NOMO-1 treated with DMSO at 0.1 percent for 48 hours (cell line): Measurements from ENCODE around the gene TP63.
A peak's percentile ranks its signal among the peaks of the same experiment; 100 is the strongest.
"Not testable (repeated sequence)": the region's sequence is repeated elsewhere in the genome, so short reads cannot be mapped to it uniquely, and the experiment has no call there.

Experiments
- DNase-seq: peaks from one replicate; lab custom pipeline; 2025; ENCODE audit not compliant: unreplicated experiment; lab: John Stamatoyannopoulos, UW

Gene TP63

GRCh38 chr3:189631373-189631408 is at the start of gene TP63:
Gene TP63 (plus strand): TSS chr3:189631389. CDS start chr3:189631516, 127 bp downstream.
- no peak for DNase-seq

- DNase-seq = no peak
Measured at GRCh38 chr3:189582179-189582578, 49.0 kb upstream of the TP63 start.

- no peak for DNase-seq
Measured at GRCh38 chr3:189584645-189585044, 46.5 kb upstream of the TP63 start.

GRCh38 chr3:189586941-189587663 is 44.1 kb upstream of the TP63 start:
- DNase-seq = no peak

- no peak for DNase-seq
Measured at GRCh38 chr3:189587664-189588040, 43.5 kb upstream of the TP63 start.

- no peak for DNase-seq
Measured at GRCh38 chr3:189588070-189588469, 43.1 kb upstream of the TP63 start.

- DNase-seq = no peak
Measured at GRCh38 chr3:189588475-189589178, 42.6 kb upstream of the TP63 start.

GRCh38 chr3:189589179-189589569 is 42.0 kb upstream of the TP63 start:
- DNase-seq = no peak

GRCh38 chr3:189590223-189590622 is 41.0 kb upstream of the TP63 start:
- no peak for DNase-seq

GRCh38 chr3:189593581-189593980 is 37.6 kb upstream of the TP63 start:
- DNase-seq = peak; percentile 32

- not testable (repeated sequence) for DNase-seq
Measured at GRCh38 chr3:189596078-189596979, 34.9 kb upstream of the TP63 start.

- DNase-seq = no peak
Measured at GRCh38 chr3:189597918-189598317, 33.3 kb upstream of the TP63 start.

GRCh38 chr3:189598530-189599225 is 32.5 kb upstream of the TP63 start:
- peak; percentile 60 for DNase-seq

- no peak for DNase-seq
Measured at GRCh38 chr3:189602471-189602870, 28.7 kb upstream of the TP63 start.

GRCh38 chr3:189605717-189606116 is 25.5 kb upstream of the TP63 start:
- DNase-seq = no peak

- no peak for DNase-seq
Measured at GRCh38 chr3:189606774-189607173, 24.4 kb upstream of the TP63 start.

- not testable (repeated sequence) for DNase-seq
Measured at GRCh38 chr3:189612641-189613040, 18.5 kb upstream of the TP63 start.

GRCh38 chr3:189613122-189613521 is 18.1 kb upstream of the TP63 start:
- DNase-seq = no peak

GRCh38 chr3:189621948-189622603 is 9.1 kb upstream of the TP63 start:
- no peak for DNase-seq

GRCh38 chr3:189622629-189623028 is 8.6 kb upstream of the TP63 start:
- DNase-seq = peak; percentile 88

- DNase-seq = no peak
Measured at GRCh38 chr3:189624130-189624529, 7.1 kb upstream of the TP63 start.
